RWPE2 (cell line): ENCODE measurements around the gene NEAT1.

Experiments
- ATAC-seq: fragments of 200-7000 bp; cut with Tn5 transposase; 3 replicates; pipeline ENCODE4 v1.9.1; 2021; ENCODE audit warnings: low read depth
- DNase-seq: peaks from one replicate; pipeline ENCODE4 v3.0.0-alpha.2; 2020; ENCODE audit warnings: low spot score
- H3K27ac ChIP-seq: fragments of 450-650 bp; 2 replicates; pipeline ENCODE4 v1.5.1; 2017; ENCODE audit warnings: mild to moderate bottlenecking; ENCODE audit not compliant: poor library complexity, severe bottlenecking
- H3K27me3 ChIP-seq: fragments of 250-450 bp; sonication (Bioruptor Pico); 2 replicates; pipeline ENCODE4 v1.5.1; 2021; ENCODE audit warnings: mild to moderate bottlenecking, moderate library complexity; ENCODE audit not compliant: insufficient read depth, poor library complexity, severe bottlenecking
- H3K36me3 ChIP-seq: fragments of 250-450 bp; sonication (Bioruptor Pico); 2 replicates; pipeline ENCODE4 v1.5.1; 2020; ENCODE audit warnings: low read depth, mild to moderate bottlenecking, moderate library complexity
- H3K4me1 ChIP-seq: fragments of 250-450 bp; sonication (Bioruptor Pico); 2 replicates; pipeline ENCODE4 v1.5.1; 2021; ENCODE audit warnings: mild to moderate bottlenecking, moderate library complexity; ENCODE audit not compliant: insufficient read depth, poor library complexity, severe bottlenecking
- H3K4me3 ChIP-seq: fragments of 250-450 bp; sonication (Bioruptor Pico); 2 replicates; pipeline ENCODE4 v1.5.1; 2021; ENCODE audit warnings: mild to moderate bottlenecking, moderate library complexity; ENCODE audit not compliant: severe bottlenecking
- H3K9me3 ChIP-seq: fragments of 250-450 bp; sonication (Bioruptor Pico); 2 replicates; pipeline ENCODE4 v1.5.1; 2021; ENCODE audit warnings: mild to moderate bottlenecking, moderate library complexity; ENCODE audit not compliant: severe bottlenecking
- CTCF ChIP-seq: fragments of 450-650 bp; IDR thresholded peaks from one replicate; pipeline ENCODE4 v1.5.1; 2017; ENCODE audit warnings: mild to moderate bottlenecking, moderate library complexity; ENCODE audit not compliant: poor library complexity, severe bottlenecking

Gene NEAT1

GRCh38 chr11:65429068-65429681 is 6.6 kb downstream of the NEAT1 start:
- H3K4me1 ChIP-seq = peaks cover 30% of the 10 kb centered on the region
- H3K27me3 ChIP-seq = no peaks in the 10 kb centered on the region
- H3K36me3 ChIP-seq = peaks cover 100% of the 10 kb centered on the region
- H3K9me3 ChIP-seq = no peaks in the 10 kb centered on the region
- DNase-seq = peak; percentile 32
- TF ChIP-seq CTCF = no peak
- H3K27ac ChIP-seq = peak overlapping the region; percentile 97
- peak overlapping the region; percentile 1 for H3K4me3 ChIP-seq
- ATAC-seq = no peak

- DNase-seq = peak; percentile 67
These were observed 7.3 kb downstream of the NEAT1 start for GRCh38 chr11:65429724-65430405.

GRCh38 chr11:65430406-65431217 is 8.0 kb downstream of the NEAT1 start:
- TF ChIP-seq CTCF = no peak
- H3K36me3 ChIP-seq = peaks cover 100% of the 10 kb centered on the region

More at GRCh38 chr11:65429724-65430405, 7.3 kb downstream of the NEAT1 start:
- no peaks in the 10 kb centered on the region for H3K27me3 ChIP-seq
- H3K4me1 ChIP-seq = peaks cover 30% of the 10 kb centered on the region
- peak overlapping the region; percentile 1 for H3K4me3 ChIP-seq
- H3K27ac ChIP-seq = peak overlapping the region; percentile 97
- no peaks in the 10 kb centered on the region for H3K9me3 ChIP-seq
- H3K36me3 ChIP-seq = peaks cover 100% of the 10 kb centered on the region
- no peak for TF ChIP-seq CTCF
- ATAC-seq = peak; percentile 5; the same call in 2 of the 3 replicates

GRCh38 chr11:65431451-65432099 is 9.0 kb downstream of the NEAT1 start:
- peaks cover 27% of the 10 kb centered on the region for H3K4me1 ChIP-seq

More at GRCh38 chr11:65430406-65431217, 8.0 kb downstream of the NEAT1 start:
- no peaks in the 10 kb centered on the region for H3K27me3 ChIP-seq
- no peaks in the 10 kb centered on the region for H3K9me3 ChIP-seq
- ATAC-seq (no peak), DNase-seq (no peak)
- H3K27ac ChIP-seq = peak overlapping the region; percentile 97
- H3K4me3 ChIP-seq = peak overlapping the region; percentile 1
- peaks cover 30% of the 10 kb centered on the region for H3K4me1 ChIP-seq

More at GRCh38 chr11:65431451-65432099, 9.0 kb downstream of the NEAT1 start:
- no peak overlapping the region for H3K4me3 ChIP-seq
- TF ChIP-seq CTCF = no peak
- H3K9me3 ChIP-seq = no peaks in the 10 kb centered on the region
- H3K36me3 ChIP-seq = peaks cover 100% of the 10 kb centered on the region
- peak overlapping the region; percentile 97 for H3K27ac ChIP-seq
- DNase-seq (no peak), ATAC-seq (no peak)
- no peaks in the 10 kb centered on the region for H3K27me3 ChIP-seq
